ENCODE data around the gene CLCNKB.
"Not testable (repeated sequence)": the region's sequence is repeated elsewhere in the genome, so short reads cannot be mapped to it uniquely, and the experiment has no call there.

Gene CLCNKB

DNA sequence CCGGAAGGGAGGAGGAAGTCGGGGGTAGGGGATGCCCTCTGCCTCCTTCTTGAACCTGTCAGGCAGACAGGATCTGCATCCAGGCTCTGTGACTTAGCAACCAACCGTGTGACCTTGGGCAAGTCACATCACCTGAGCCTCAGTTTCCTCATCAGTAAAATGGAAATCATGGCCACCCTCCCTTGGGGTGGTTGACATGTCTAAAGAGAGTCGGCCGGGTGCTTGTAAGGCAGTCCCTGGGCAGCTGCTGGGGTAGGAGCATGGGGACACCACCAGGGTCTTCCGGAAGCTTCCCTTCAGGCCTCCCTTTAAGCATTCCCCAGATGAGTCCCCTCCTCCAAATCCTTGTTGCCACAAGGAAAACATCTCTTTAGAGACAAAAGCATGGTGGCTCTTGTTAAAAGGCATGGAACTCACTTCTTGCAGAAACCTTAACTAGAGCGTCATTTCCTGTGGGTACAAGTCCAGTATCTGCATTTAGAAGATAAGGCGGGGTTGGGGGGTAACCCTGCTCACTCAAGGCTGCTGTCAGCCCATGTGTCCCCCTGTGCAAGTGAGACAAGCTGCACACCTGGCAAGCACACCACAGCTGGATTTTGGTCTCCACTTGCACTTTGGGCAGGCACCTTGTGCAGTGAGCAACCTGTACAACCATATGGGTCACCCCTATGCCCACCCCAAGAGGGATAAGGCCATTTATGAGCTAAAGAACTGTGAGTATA is 10.4 kb downstream of the CLCNKB start:
- no peak overlapping the region for H3K9ac ChIP-seq (ENCODE audit: low read length)
- H3K4me1 ChIP-seq (ENCODE audit: control insufficient read depth, insufficient read depth, low read length) = peaks cover 17% of the 10 kb centered on the region
- H3K36me3 ChIP-seq (ENCODE audit: control insufficient read depth, insufficient read depth, low read length) = no peaks in the 10 kb centered on the region
- no peak overlapping the region for H3K4me3 ChIP-seq (ENCODE audit: low read depth, low read length)
- H3K27me3 ChIP-seq (ENCODE audit: control insufficient read depth, insufficient read depth, low read length) = no peaks in the 10 kb centered on the region
- H3K27ac ChIP-seq (ENCODE audit: low read depth, low read length) = no peak overlapping the region
- no peaks in the 10 kb centered on the region for H3K9me3 ChIP-seq (ENCODE audit: control insufficient read depth, insufficient read depth, low read depth, low read length)

DNA sequence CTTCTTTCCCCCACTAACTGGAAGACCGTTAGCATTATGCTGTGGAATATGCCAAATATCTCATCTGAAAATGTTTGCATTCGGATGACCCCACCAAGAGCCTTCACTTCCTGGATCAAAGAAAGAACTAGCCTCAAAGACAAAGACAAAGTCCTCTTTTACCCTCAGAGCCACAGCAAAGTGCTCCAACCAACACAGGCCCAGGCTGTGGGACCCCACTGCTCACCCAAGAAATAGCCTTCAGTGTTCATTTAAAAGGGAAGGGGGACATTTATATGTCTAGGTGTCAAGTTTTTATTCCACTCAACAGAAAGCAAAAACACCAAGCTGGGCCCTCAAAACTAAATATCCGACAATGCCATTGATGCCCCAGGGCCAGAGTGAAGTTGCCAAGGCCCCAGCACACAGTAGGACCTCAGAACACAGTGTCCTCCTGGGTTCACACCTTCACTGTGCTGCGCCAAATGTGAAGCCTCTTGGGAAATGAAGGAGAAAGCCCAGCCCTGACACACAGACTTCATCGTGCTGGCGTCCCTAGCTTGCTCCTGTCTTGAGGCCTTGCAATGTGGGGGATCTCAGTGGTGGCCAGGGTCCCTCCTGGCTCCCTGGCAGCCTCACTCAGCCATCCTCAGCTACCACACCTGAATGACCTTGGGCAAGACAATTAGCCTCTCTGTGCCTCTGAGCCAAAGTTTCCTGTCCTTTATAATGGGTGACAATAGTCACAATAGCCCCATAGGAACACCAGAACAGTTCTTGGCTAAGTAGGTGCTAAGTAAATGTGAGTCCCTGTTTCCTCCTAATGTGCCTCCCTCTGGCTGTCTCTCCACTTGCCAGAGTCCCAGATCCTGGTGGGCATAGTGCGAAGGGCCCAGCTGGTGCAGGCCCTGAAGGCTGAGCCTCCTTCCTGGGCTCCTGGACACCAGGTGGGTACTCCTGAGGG is 11.3 kb downstream of the CLCNKB start:
- Histone ChIP-seq H3K27ac (ENCODE audit: low read depth, low read length) (no peak overlapping the region), H3K9me3 (ENCODE audit: control insufficient read depth, insufficient read depth, low read depth, low read length) (no peaks in the 10 kb centered on the region), H3K4me3 (ENCODE audit: low read depth, low read length) (no peak overlapping the region), H3K4me1 (ENCODE audit: control insufficient read depth, insufficient read depth, low read length) (peaks cover 12% of the 10 kb centered on the region), H3K36me3 (ENCODE audit: control insufficient read depth, insufficient read depth, low read length) (no peaks in the 10 kb centered on the region), H3K9ac (ENCODE audit: low read length) (no peak overlapping the region), H3K27me3 (ENCODE audit: control insufficient read depth, insufficient read depth, low read length) (no peaks in the 10 kb centered on the region)

DNA sequence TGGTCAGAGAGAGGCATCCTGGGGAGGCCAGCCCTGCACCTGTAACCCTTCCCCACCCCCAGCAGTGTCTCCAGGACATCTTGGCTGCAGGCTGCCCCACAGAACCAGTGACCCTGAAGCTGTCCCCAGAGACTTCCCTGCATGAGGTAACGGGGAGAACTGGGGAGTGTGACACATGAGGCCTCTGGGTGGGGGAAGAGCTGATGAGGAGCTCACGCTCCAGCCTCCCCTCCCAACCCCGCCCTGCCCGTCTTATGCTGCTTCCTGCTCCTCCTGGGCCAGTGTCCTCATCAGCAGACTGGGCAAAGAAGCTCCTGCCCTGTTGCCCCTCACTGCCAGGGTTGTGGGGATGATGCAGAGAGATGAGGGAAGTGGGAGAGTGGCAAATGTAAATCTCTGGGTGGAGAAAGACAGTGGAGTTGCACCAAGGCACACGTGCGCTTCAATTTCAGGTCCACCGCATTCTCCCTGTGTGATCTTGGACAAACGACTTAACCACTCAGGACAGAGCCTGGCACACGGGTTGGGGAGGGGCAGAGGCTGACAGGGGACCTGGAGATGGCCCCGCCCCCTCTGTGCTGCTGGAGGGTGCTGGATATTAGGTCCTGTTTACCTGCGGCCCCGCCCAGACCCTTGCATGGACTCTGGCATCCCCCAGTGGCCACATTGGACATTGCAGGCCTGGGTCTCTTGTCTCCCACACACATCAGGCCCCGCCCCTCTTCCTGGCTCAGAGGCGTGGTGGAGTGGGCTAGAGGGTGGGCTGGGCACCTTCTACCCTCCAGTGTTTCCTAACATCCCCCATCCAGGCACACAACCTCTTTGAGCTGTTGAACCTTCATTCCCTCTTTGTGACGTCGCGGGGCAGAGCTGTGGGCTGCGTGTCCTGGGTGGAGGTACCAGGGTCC is 12.3 kb downstream of the CLCNKB start:
- H3K27ac ChIP-seq (ENCODE audit: low read depth, low read length) = no peak overlapping the region
- no peaks in the 10 kb centered on the region for H3K9me3 ChIP-seq (ENCODE audit: control insufficient read depth, insufficient read depth, low read depth, low read length)
- 0 out of 2 replicates have a peak overlapping the region, but pooled peaks have one; percentile 15 for H3K4me3 ChIP-seq (ENCODE audit: low read depth, low read length)
- no peak overlapping the region for H3K9ac ChIP-seq (ENCODE audit: low read length)
- peaks cover 5% of the 10 kb centered on the region for H3K4me1 ChIP-seq (ENCODE audit: control insufficient read depth, insufficient read depth, low read length)
- H3K36me3 ChIP-seq (ENCODE audit: control insufficient read depth, insufficient read depth, low read length) = no peaks in the 10 kb centered on the region
- H3K27me3 ChIP-seq (ENCODE audit: control insufficient read depth, insufficient read depth, low read length) = no peaks in the 10 kb centered on the region

DNA sequence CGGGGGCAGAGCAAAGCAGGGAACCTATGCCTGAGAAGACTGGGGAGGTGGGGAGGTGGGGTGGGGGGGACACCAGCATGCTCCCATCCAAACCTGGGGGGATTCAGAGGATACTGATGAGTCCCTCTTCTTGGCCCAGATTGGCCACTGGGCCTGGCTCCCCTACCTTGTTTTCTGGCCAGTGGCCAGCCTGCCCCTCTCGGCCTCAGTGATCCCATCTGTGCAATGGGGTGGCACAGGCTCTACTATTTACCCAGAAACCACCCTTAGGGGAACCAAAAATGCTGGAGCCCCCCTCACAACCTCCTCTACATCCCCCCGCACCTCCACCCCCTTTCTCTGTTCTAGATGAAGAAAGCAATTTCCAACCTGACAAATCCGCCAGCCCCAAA is 12.9 kb downstream of the CLCNKB start:
- not testable (repeated sequence) for H3K27ac ChIP-seq (ENCODE audit: low read depth, low read length); H3K9ac ChIP-seq (ENCODE audit: low read length)

DNA sequence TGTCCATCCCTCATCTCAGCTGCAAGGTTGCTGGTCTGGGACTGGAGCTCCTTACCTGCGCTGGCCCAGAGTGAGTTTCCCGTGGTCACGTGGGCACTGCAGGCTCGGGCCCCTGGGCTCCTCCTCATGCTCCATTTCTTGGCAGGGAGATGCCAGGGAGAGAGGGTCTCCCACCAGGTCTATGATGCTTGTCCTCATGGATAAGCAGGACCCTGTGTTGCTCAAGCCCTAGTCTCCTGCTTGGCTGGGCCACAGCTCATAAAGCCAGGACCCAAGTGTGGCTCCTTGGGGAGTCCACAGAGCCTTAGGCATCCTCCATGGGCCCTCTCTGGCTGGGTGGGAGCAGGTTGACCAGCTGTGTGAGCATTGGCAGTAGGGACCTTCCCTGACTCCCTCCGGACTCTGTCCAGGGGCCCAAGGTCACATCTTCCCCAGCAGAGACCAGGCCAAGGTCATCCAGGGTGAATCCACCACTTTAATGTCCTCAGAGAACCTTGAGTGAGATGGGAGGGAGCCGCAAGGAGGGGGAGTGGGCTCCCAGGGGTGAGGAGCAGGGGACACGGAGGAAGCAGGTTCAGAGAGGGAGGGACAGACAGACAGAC is 13.8 kb downstream of the CLCNKB start:
- H3K9me3 ChIP-seq (ENCODE audit: control insufficient read depth, insufficient read depth, low read depth, low read length); H3K27me3 ChIP-seq (ENCODE audit: control insufficient read depth, insufficient read depth, low read length); H3K4me1 ChIP-seq (ENCODE audit: control insufficient read depth, insufficient read depth, low read length); H3K36me3 ChIP-seq (ENCODE audit: control insufficient read depth, insufficient read depth, low read length); H3K4me3 ChIP-seq (ENCODE audit: low read depth, low read length); H3K27ac ChIP-seq (ENCODE audit: low read depth, low read length); H3K9ac ChIP-seq (ENCODE audit: low read length): not testable (repeated sequence)

More for the DNA sequence above, 12.9 kb downstream of the CLCNKB start:
- not testable (repeated sequence) for H3K27me3 ChIP-seq (ENCODE audit: control insufficient read depth, insufficient read depth, low read length); H3K9me3 ChIP-seq (ENCODE audit: control insufficient read depth, insufficient read depth, low read depth, low read length); H3K4me1 ChIP-seq (ENCODE audit: control insufficient read depth, insufficient read depth, low read length); H3K36me3 ChIP-seq (ENCODE audit: control insufficient read depth, insufficient read depth, low read length); H3K4me3 ChIP-seq (ENCODE audit: low read depth, low read length)

DNA sequence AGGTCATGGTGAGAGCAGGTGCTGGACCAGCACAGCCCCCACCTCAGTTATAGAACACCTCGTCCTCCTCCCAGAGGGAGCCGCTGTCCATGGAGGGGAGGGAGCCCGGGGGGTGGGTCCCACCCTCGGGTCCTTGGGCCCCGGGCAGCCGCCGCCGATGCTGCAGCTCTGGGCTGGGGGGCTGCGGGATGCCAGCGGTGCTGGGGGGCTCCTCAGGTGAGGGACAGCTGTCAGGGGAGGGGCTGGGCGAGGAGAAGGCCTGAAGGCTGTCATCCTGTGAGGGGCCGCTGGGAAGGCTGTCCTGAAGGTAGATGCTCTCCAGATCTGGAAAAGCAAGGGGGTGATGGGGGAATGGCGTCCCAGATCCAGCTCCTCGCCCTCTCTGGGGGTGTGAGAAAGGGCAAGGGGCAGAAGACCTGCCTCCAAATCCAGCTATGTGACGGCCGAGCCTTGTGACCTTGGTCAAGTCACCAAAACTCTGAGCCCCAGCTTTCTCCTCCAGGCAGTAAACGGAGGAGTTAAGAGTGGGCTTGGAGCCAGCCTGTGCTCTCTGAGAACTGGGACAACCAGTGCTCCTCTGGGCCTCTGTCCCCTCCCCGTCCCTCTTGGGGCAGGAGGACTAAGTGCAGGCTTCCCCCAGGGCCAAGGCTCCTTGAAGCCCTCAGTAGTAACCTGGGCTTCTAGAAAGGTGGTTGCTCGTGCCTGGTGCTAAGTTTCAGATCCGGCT is 15.0 kb downstream of the CLCNKB start:
- H3K9me3 ChIP-seq (ENCODE audit: control insufficient read depth, insufficient read depth, low read depth, low read length); H3K4me3 ChIP-seq (ENCODE audit: low read depth, low read length); H3K36me3 ChIP-seq (ENCODE audit: control insufficient read depth, insufficient read depth, low read length); H3K27ac ChIP-seq (ENCODE audit: low read depth, low read length); H3K4me1 ChIP-seq (ENCODE audit: control insufficient read depth, insufficient read depth, low read length); H3K27me3 ChIP-seq (ENCODE audit: control insufficient read depth, insufficient read depth, low read length); H3K9ac ChIP-seq (ENCODE audit: low read length): not testable (repeated sequence)

DNA sequence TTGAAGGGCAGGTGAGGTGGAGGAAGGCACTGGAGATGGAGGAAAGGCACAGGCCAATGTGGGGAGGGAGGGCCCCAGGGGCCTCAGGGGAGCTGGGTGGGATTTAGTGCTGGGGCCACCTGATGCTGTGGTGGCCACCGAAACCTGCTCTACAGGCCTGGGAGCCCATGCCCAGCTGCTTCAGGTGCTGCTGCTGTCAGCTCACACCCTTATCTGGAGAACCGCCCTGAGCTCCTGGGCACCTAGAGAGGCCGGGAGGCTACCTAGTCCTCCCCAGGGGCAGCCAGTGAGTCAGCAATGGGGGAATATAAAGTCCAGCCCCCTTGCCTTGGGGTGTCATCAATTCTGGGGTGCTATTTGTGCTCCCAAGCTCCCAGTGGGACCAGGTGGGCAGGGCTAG is 17.7 kb downstream of the CLCNKB start:
- peaks cover 4% of the 10 kb centered on the region; the same call in 1 of the 2 replicates for H3K27me3 ChIP-seq (ENCODE audit: control insufficient read depth, insufficient read depth, low read length)
- H3K4me1 ChIP-seq (ENCODE audit: control insufficient read depth, insufficient read depth, low read length) = peaks cover 22% of the 10 kb centered on the region
- H3K9ac ChIP-seq (ENCODE audit: low read length) = no peak overlapping the region
- H3K4me3 ChIP-seq (ENCODE audit: low read depth, low read length) = no peak overlapping the region
- no peaks in the 10 kb centered on the region for H3K9me3 ChIP-seq (ENCODE audit: control insufficient read depth, insufficient read depth, low read depth, low read length)
- H3K27ac ChIP-seq (ENCODE audit: low read depth, low read length) = no peak overlapping the region
- no peaks in the 10 kb centered on the region for H3K36me3 ChIP-seq (ENCODE audit: control insufficient read depth, insufficient read depth, low read length)

DNA sequence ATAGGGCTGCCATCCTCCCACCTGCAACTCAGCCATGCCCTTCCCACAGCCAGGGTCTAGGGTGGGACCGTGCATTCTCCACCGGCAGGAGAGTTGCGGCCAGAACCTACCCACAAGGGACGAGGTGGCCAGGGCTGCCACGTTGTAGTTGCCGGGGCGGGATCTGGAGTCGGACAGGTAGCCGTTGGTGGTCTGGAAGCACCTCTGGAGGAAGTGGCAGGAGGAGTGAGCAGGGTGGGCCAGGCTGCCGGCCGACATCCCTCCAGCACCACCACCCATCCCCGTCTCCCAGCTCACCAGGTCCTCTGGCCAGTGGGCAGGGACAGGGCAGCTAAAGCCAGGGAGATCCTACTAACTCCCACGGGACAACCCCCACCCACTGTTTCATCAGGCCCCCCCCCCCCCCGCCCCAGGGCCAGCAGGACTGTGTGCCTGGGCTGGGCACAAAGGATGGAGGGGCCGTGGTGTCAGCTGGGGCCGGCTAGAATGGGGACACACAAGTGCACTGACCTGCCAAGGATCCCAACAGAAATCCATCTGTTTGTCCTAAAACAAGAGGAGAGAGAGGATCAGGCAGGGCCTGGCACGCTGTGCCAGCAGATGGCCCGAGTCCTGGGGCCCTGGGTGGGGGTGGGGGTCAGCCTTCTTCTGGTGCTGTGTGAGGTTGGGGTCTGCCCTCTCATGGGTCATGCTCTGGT is 18.6 kb downstream of the CLCNKB start:
- H3K27me3 ChIP-seq (ENCODE audit: control insufficient read depth, insufficient read depth, low read length); H3K4me3 ChIP-seq (ENCODE audit: low read depth, low read length); H3K36me3 ChIP-seq (ENCODE audit: control insufficient read depth, insufficient read depth, low read length); H3K27ac ChIP-seq (ENCODE audit: low read depth, low read length); H3K9ac ChIP-seq (ENCODE audit: low read length); H3K9me3 ChIP-seq (ENCODE audit: control insufficient read depth, insufficient read depth, low read depth, low read length): not testable (repeated sequence)
- peaks cover 22% of the 10 kb centered on the region for H3K4me1 ChIP-seq (ENCODE audit: control insufficient read depth, insufficient read depth, low read length)

DNA sequence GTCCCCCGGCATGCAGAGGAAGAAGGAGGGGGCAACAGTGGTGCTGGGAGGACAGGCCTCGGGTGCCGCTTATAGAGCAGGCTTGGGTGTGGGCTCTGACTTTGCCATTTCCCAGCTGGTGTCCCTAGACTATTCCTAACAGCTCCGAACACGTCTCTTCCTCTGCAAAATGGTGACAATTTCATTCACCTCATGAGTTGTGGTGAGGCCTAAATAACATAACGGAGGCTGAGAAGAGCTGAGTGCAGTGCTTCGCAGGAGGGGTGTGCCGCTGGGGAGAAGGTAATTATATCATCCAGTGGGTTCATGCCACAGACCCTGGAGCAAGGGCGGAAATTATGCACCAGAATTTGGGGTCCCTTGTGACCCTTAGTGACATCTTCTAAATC is 19.1 kb downstream of the CLCNKB start:
- H3K27ac ChIP-seq (ENCODE audit: low read depth, low read length); H3K9me3 ChIP-seq (ENCODE audit: control insufficient read depth, insufficient read depth, low read depth, low read length); H3K36me3 ChIP-seq (ENCODE audit: control insufficient read depth, insufficient read depth, low read length); H3K4me3 ChIP-seq (ENCODE audit: low read depth, low read length); H3K27me3 ChIP-seq (ENCODE audit: control insufficient read depth, insufficient read depth, low read length); H3K9ac ChIP-seq (ENCODE audit: low read length): not testable (repeated sequence)
- H3K4me1 ChIP-seq (ENCODE audit: control insufficient read depth, insufficient read depth, low read length) = peaks cover 27% of the 10 kb centered on the region
